RWPE1 (cell line): Measurements from ENCODE around the gene PALD1.

ENCODE experiments used
- CTCF ChIA-PET: fragments of 350-600 bp; sonication (Branson Sonifier 250); formaldehyde crosslinking; extraction: SDS; loops from one replicate; lab custom pipeline; 2021; lab: Yijun Ruan, JAX
- POLR2A ChIA-PET: fragments of 400-600 bp; formaldehyde crosslinking; extraction: SDS; loops from one replicate; lab custom pipeline; 2020; ENCODE audit warnings: antibody characterized with exemption; ENCODE audit not compliant: low non-redundant PET; lab: Yijun Ruan, JAX
- DNase-seq: peaks from one replicate; pipeline ENCODE4 v3.0.0; 2012; ENCODE audit warnings: low spot score
- H3K27ac ChIP-seq: fragments of 450-650 bp; 2 replicates; pipeline ENCODE4 v1.5.1; 2017
- CTCF ChIP-seq: fragments of 450-650 bp; conservative IDR thresholded peaks from 2 replicates; pipeline ENCODE4 v1.5.1; 2017; ENCODE audit warnings: low read depth, mild to moderate bottlenecking

PALD1 gene

GRCh38 chr10:70509757-70510147 is 31.2 kb downstream of the PALD1 start:
- POLR2A ChIA-PET, result no interaction called here
- no peak for TF ChIP-seq CTCF
- H3K27ac ChIP-seq, result no peak overlapping the region
- CTCF ChIA-PET, result interaction anchor here (0.6 kb wide), 1 partner anchor 8 kb away, joined by 4 read pairs; no protein-coding TSS in a partner anchor
- no peak for DNase-seq

GRCh38 chr10:70510453-70510852 is 31.9 kb downstream of the PALD1 start:
- ChIA-PET POLR2A (no interaction called here), CTCF (interaction anchor here (0.6 to 1.1 kb wide), 2 partner anchors 9 to 50 kb away, joined by 3 to 4 read pairs; no protein-coding TSS in a partner anchor)
- H3K27ac ChIP-seq, result no peak overlapping the region
- TF ChIP-seq CTCF, result no peak
- DNase-seq, result no peak

- ChIA-PET POLR2A (no interaction called here), CTCF (interaction anchor here (1.1 kb wide), 1 partner anchor 50 kb away, joined by 3 read pairs; no protein-coding TSS in a partner anchor)
- no peak for TF ChIP-seq CTCF
These were observed 32.3 kb downstream of the PALD1 start for GRCh38 chr10:70510904-70511303.

GRCh38 chr10:70512149-70512639 is 33.6 kb downstream of the PALD1 start:
- CTCF ChIA-PET, result interaction anchor here (1.0 kb wide), 1 partner anchor 26 kb away, joined by 4 read pairs; no protein-coding TSS in a partner anchor
- POLR2A ChIA-PET, result no interaction called here
- DNase-seq, result no peak
- H3K27ac ChIP-seq, result no peak overlapping the region
- no peak for TF ChIP-seq CTCF

More at GRCh38 chr10:70510904-70511303, 32.3 kb downstream of the PALD1 start:
- no peak overlapping the region for H3K27ac ChIP-seq
- DNase-seq, result no peak

- TF ChIP-seq CTCF, result no peak
- DNase-seq, result no peak
- no peak overlapping the region for H3K27ac ChIP-seq
- POLR2A ChIA-PET, result no interaction called here
- CTCF ChIA-PET, result interaction anchor here (0.5 kb wide), 1 partner anchor 98 kb away, joined by 4 read pairs; no protein-coding TSS in a partner anchor
These were observed 35.3 kb downstream of the PALD1 start for GRCh38 chr10:70513848-70514309.

- no peak for TF ChIP-seq CTCF
- ChIA-PET CTCF (interaction anchor here (0.6 kb wide), 2 partner anchors 30 to 108 kb away, joined by 3 read pairs; no protein-coding TSS in a partner anchor), POLR2A (no interaction called here)
- DNase-seq, result no peak
- no peak overlapping the region for H3K27ac ChIP-seq
These were observed 36.0 kb downstream of the PALD1 start for GRCh38 chr10:70514591-70514990.
